T follicular helper cell (primary cell): Measurements from ENCODE around the gene SWT1.
"Not testable (repeated sequence)": the region's sequence is repeated elsewhere in the genome, so short reads cannot be mapped to it uniquely, and the experiment has no call there.

Source experiments
- DNase-seq: peaks from one replicate; pipeline ENCODE4 v3.0.0-alpha.2; 2020; ENCODE audit warnings: low read depth

Gene SWT1

DNA sequence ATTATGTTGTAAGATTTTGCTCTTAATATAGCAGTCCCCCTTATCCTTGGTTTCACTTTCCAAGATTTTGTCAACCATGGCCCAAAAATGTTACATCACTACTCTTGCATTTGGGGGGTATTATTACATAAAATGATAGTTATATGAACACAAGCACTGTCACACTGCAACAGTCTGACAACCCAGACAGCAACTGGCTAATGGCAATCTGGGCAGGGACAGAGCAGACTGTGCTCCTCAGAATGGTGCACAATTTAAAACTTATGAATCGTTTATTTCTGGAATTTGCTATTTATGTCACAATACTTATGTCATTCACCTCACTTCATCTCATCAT lies 162.1 kb downstream of the SWT1 start:
- DNase-seq = no peak

- not testable (repeated sequence) for DNase-seq
Observed at GRCh38 chr1:185321104-185321503, 164.1 kb downstream of the SWT1 start.

GRCh38 chr1:185321653-185322221 lies 164.8 kb downstream of the SWT1 start:
- DNase-seq = not testable (repeated sequence)

GRCh38 chr1:185322636-185323035 lies 165.7 kb downstream of the SWT1 start:
- DNase-seq = no peak

DNA sequence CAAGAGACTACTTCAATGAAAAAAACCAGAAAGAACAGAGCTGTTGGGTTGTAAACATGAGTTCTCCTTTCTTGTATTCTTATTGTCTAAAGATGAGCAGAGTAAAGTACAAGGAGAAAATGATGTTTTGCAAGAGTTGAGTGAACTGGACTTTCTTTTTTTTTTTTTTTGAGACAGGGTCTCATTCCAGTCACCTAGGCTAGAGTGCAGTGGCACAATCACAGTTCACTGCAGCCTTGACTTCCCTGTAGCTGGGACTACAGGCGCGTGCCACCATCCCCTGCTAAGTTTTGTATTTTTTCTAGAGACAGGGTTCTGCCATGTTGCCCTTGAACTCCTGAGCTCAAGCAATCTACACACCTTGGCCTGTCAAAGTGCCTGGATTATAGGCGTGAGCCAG lies 167.2 kb downstream of the SWT1 start:
- DNase-seq = no peak

DNA sequence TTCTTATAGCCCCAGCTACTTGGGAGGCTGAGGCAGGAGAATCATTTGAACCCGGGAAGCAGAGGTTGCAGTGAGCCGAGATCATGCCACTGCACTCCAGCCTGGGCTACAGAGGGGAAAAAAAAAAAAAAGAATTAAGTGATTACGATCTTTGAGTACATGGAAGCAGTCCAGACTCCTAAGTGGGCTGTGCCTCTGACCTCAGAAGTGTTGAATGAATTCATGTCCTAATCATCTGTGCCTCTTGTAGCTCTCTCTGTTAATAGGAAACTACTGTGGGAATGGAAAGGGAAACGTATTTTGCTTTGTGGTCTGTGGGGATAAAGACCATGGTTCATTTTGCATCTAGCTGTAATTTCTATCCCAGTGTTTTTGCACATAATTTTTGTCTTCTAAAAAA lies 168.4 kb downstream of the SWT1 start:
- no peak for DNase-seq

GRCh38 chr1:185328255-185328654 lies 171.3 kb downstream of the SWT1 start:
- DNase-seq = no peak

DNA sequence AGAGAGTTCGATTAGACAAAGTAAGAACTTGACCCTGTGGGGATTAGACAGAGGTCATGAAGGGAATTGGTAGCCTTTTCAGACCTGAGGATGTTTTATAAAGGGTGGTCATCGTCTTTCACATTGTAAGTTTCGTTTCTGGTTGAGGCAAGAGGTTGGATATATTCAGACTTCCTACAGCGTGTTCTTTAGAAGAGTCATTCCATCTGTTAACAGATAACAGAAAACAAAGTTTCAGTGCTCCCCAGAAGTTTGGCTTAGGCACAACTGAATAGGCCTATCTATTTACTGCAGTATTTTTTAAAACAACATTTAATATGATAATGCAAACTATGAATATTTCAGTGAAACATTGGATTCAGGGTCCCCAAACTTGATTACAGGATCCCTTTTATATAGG lies 177.2 kb downstream of the SWT1 start:
- DNase-seq = no peak

GRCh38 chr1:185337246-185337645 lies 180.3 kb downstream of the SWT1 start:
- DNase-seq = no peak

GRCh38 chr1:185338719-185339622 lies 182.0 kb downstream of the SWT1 start:
- no peak for DNase-seq

GRCh38 chr1:185341196-185341781 lies 184.3 kb downstream of the SWT1 start:
- DNase-seq = no peak
